H1 (cell line): Measurements from ENCODE around the gene GRIA2. TPM values are rescaled to one million over a fixed set of nuclear protein-coding genes. Genes with fewer than 3 reads are reported as not detected.

ENCODE experiments used
- CTCF ChIA-PET: fragments of 300-600 bp; sonication (Branson Sonifier 250); formaldehyde crosslinking; loops from one replicate; lab custom pipeline; 2021; ENCODE audit not compliant: partially characterized antibody; lab: Charles Lee
- POLR2A ChIA-PET: fragments of 300-600 bp; sonication (Branson Sonifier 250); formaldehyde crosslinking; loops from one replicate; lab custom pipeline; 2021; ENCODE audit warnings: inconsistent platforms; ENCODE audit not compliant: partially characterized antibody; lab: Charles Lee
- DNase-seq, 2 experiments: peaks; one replicate each; pipeline versions ENCODE4 v3.0.0 to v3.0.0-alpha.2; 2010 to 2022; ENCODE audit warnings: low spot score in 2 of 2, low read depth in 1 of 2, mixed read lengths in 1 of 2
- FAIRE-seq: peaks from 2 replicates; lab custom pipeline; 2011; peaks lifted over from hg19 to GRCh38; lab: Jason Lieb, UNC
- H2AFZ ChIP-seq: 2 replicates; pipeline ENCODE4 v1.8.1; 2012; ENCODE audit warnings: low read length, inconsistent platforms
- H2AK5ac ChIP-seq: 2 replicates; pipeline ENCODE4 v1.6.1; 2013; ENCODE audit warnings: low read depth, low read length
- H2BK120ac ChIP-seq: replicated peaks from 2 replicates; pipeline ENCODE3; 2013; ENCODE audit warnings: low read depth, low read length, inconsistent platforms
- H2BK12ac ChIP-seq: 2 replicates; pipeline ENCODE4 v1.6.1; 2013; ENCODE audit warnings: low read depth, low read length
- H2BK15ac ChIP-seq: 2 replicates; pipeline ENCODE4 v1.6.1; 2013; ENCODE audit warnings: low read length
- H2BK20ac ChIP-seq: 2 replicates; pipeline ENCODE4 v1.6.1; 2013; ENCODE audit warnings: low read length
- H2BK5ac ChIP-seq: 2 replicates; pipeline ENCODE4 v1.6.1; 2013; ENCODE audit warnings: low read depth, low read length
- H3K14ac ChIP-seq: 2 replicates; pipeline ENCODE4 v1.6.1; 2013; ENCODE audit warnings: inconsistent platforms; ENCODE audit not compliant: insufficient read length
- H3K18ac ChIP-seq: 2 replicates; pipeline ENCODE4 v1.6.1; 2013; ENCODE audit warnings: low read length; ENCODE audit errors: extremely low read depth
- H3K23ac ChIP-seq: 2 replicates; pipeline ENCODE4 v1.6.1; 2013; ENCODE audit warnings: inconsistent platforms; ENCODE audit not compliant: insufficient read length
- H3K23me2 ChIP-seq: 2 replicates; pipeline ENCODE4 v1.6.1; 2013; ENCODE audit warnings: low read depth, low read length
- H3K27ac ChIP-seq: 2 replicates; pipeline ENCODE4 v1.6.1; 2011; ENCODE audit warnings: low read depth, low read length, inconsistent platforms
- H3K27me3 ChIP-seq, 4 experiments: replicated peaks in 1 of 4; 1 replicate in 1 of 4; 2 replicates in 3 of 4; pipeline versions ENCODE4 v1.6.1 to v1.8.1; 2011 to 2013; ENCODE audit warnings: low read length in 3 of 4, mild to moderate bottlenecking in 3 of 4, inconsistent platforms in 2 of 4, mixed read lengths in 2 of 4, moderate library complexity in 1 of 4; ENCODE audit not compliant: control insufficient read depth in 3 of 4, insufficient read depth in 3 of 4; ENCODE audit errors: extremely low read depth in 1 of 4
- H3K36me3 ChIP-seq, 4 experiments: 2 replicates each; pipeline versions ENCODE4 v1.6.1 to v1.8.1; 2011 to 2013; ENCODE audit warnings: mild to moderate bottlenecking in 4 of 4, low read length in 3 of 4, moderate library complexity in 2 of 4, control low read depth in 1 of 4, inconsistent platforms in 1 of 4; ENCODE audit not compliant: insufficient read depth in 4 of 4, control insufficient read depth in 2 of 4
- H3K4ac ChIP-seq: replicated peaks from 2 replicates; pipeline ENCODE3; 2013; ENCODE audit warnings: low read length, low read depth, mixed read lengths, inconsistent platforms; ENCODE audit not compliant: insufficient read length
- H3K4me1 ChIP-seq, 4 experiments: replicated peaks in 1 of 4; 1 replicate in 1 of 4; 2 replicates in 3 of 4; pipeline versions ENCODE4 v1.6.1 to v1.8.1; 2011 to 2013; ENCODE audit warnings: low read length in 3 of 4, inconsistent platforms in 2 of 4, mixed read lengths in 1 of 4; ENCODE audit not compliant: insufficient read depth in 4 of 4, control insufficient read depth in 3 of 4
- H3K4me2 ChIP-seq, 2 experiments: 2 replicates each; pipeline versions ENCODE4 v1.6.1 to v1.8.1; 2011 to 2013; ENCODE audit warnings: low read depth in 2 of 2, low read length in 2 of 2, control low read depth in 1 of 2, inconsistent platforms in 1 of 2, mild to moderate bottlenecking in 1 of 2; ENCODE audit not compliant: insufficient read depth in 1 of 2
- H3K4me3 ChIP-seq, 4 experiments: fragments of 200-600, 300-600 bp in 1 of 4; sonication (generic), shearing (Covaris generic), sonication (Bioruptor Twin) in 1 of 4; 2 replicates each; pipeline versions ENCODE4 v1.5.1 to v1.8.1; 2011 to 2016; ENCODE audit warnings: low read length in 4 of 4, low read depth in 3 of 4, control low read depth in 2 of 4, inconsistent platforms in 2 of 4, mild to moderate bottlenecking in 2 of 4, mixed read lengths in 1 of 4, moderate library complexity in 1 of 4; ENCODE audit not compliant: insufficient read depth in 2 of 4; ENCODE audit errors: extremely low read depth in 1 of 4
- H3K56ac ChIP-seq: replicated peaks from 2 replicates; pipeline ENCODE3; 2013; ENCODE audit warnings: low read depth, mild to moderate bottlenecking, mixed read lengths, low read length, inconsistent platforms; ENCODE audit not compliant: insufficient read length
- H3K79me1 ChIP-seq: 2 replicates; pipeline ENCODE4 v1.6.1; 2013; ENCODE audit warnings: low read depth, low read length, control low read depth
- H3K79me2 ChIP-seq, 2 experiments: 2 replicates each; pipeline versions ENCODE4 v1.6.1 to v1.8.1; 2012 to 2013; ENCODE audit warnings: low read length in 2 of 2, mild to moderate bottlenecking in 2 of 2, inconsistent platforms in 1 of 2; ENCODE audit not compliant: insufficient read depth in 2 of 2, control insufficient read depth in 1 of 2
- H3K9ac ChIP-seq, 4 experiments: replicated peaks in 1 of 4; 1 replicate in 1 of 4; 2 replicates in 3 of 4; pipeline versions ENCODE4 v1.6.1 to v1.8.1; 2011 to 2013; ENCODE audit warnings: low read depth in 3 of 4, low read length in 3 of 4, control low read depth in 2 of 4, mild to moderate bottlenecking in 2 of 4, moderate library complexity in 2 of 4, inconsistent platforms in 1 of 4; ENCODE audit errors: extremely low read depth in 1 of 4
- H3K9me3 ChIP-seq, 2 experiments: 2 replicates each; pipeline versions ENCODE4 v1.6.1 to v1.8.1; 2012 to 2013; ENCODE audit warnings: mild to moderate bottlenecking in 2 of 2, moderate library complexity in 2 of 2, control low read depth in 1 of 2, inconsistent platforms in 1 of 2, low read depth in 1 of 2, low read length in 1 of 2, mixed read lengths in 1 of 2; ENCODE audit not compliant: insufficient read depth in 2 of 2
- H4K20me1 ChIP-seq, 2 experiments: replicated peaks in 1 of 2; 2 replicates each; pipeline versions ENCODE3 to v1.8.1; 2011 to 2013; ENCODE audit warnings: inconsistent platforms in 2 of 2, low read length in 2 of 2, mild to moderate bottlenecking in 1 of 2; ENCODE audit not compliant: insufficient read depth in 2 of 2, control insufficient read depth in 1 of 2
- H4K5ac ChIP-seq: 2 replicates; pipeline ENCODE4 v1.6.1; 2013; ENCODE audit warnings: low read length, low read depth, mixed read lengths, inconsistent platforms; ENCODE audit not compliant: insufficient read length
- H4K8ac ChIP-seq: 2 replicates; pipeline ENCODE4 v1.8.0; 2013; ENCODE audit warnings: mild to moderate bottlenecking, moderate library complexity, low read length, inconsistent platforms; ENCODE audit not compliant: insufficient read depth; ENCODE audit errors: extremely low read depth
- H4K91ac ChIP-seq: replicated peaks from 2 replicates; pipeline ENCODE3; 2013; ENCODE audit warnings: low read length, mixed read lengths, inconsistent platforms; ENCODE audit not compliant: insufficient read length
- CTCF ChIP-seq, 3 experiments: IDR thresholded peaks; 1 replicate in 2 of 3; 2 replicates in 1 of 3; pipeline versions ENCODE4 v1.5.1 to v1.6.1; 2011; ENCODE audit warnings: low read length in 3 of 3, mild to moderate bottlenecking in 3 of 3, inconsistent platforms in 2 of 3, low read depth in 1 of 3, moderate library complexity in 1 of 3; ENCODE audit not compliant: insufficient read depth in 1 of 3; ENCODE audit errors: control extremely low read depth in 1 of 3
- WGBS, 2 experiments: shearing (Covaris generic) in 1 of 2; methylation state at CpG; one replicate each; pipeline versions ENCODE4 v1.1.6 to v1.1.7; 2013 to 2015; ENCODE audit warnings: low lambda C conversion rate in 2 of 2, mixed read lengths in 2 of 2, inconsistent platforms in 1 of 2, low coverage in 1 of 2, missing lambda C conversion rate in 1 of 2; ENCODE audit not compliant: insufficient replicate concordance in 2 of 2, insufficient coverage in 1 of 2, insufficient read length in 1 of 2; ENCODE audit errors: extremely low coverage in 1 of 2, missing lambda C conversion rate in 1 of 2; 5-methylcytosine and 5-hydroxymethylcytosine counted together
- polyA plus RNA-seq, 7 experiments: library from polyadenylated mRNA; depleted of rRNA in 3 of 7; stranded (reverse) in 5 of 7; unstranded in 2 of 7; fragments of >200 nt in 5 of 7; fragments of 200-250 nt in 2 of 7; gene quantifications; 1 replicate in 5 of 7; 2 replicates in 1 of 7; 4 replicates in 1 of 7; pipeline versions ENCODE4 v1.2.1 to v1.2.3, GENCODE V29; 2011 to 2013; ENCODE audit warnings: missing spikeins in 2 of 7, mixed read lengths in 2 of 7
- total RNA-seq: library from RNA; stranded (reverse); fragmentation: NEBNext Ultra II Directional; extraction: Animal tissue kit (Norgen Biotek cat#: 25700); gene quantifications from 2 replicates; pipeline ENCODE4 v1.2.1, GENCODE V29; 2021

Gene GRIA2
- total and polyA plus RNA-seq, 2 of the 8 experiments (the other 6 are each of a cell fraction or from before 2014, with no cell fraction given): not detected

- Histone ChIP-seq H2BK5ac (no peak overlapping the region), H3K14ac (no peak overlapping the region), H2BK12ac (no peak overlapping the region), H3K23me2 (no peaks in the 10 kb centered on the region), H3K9me3 (no peaks in the 10 kb centered on the region), H4K20me1 (no peaks in the 10 kb centered on the region), H2AFZ (no peak overlapping the region), H3K27me3 (no peaks in the 10 kb centered on the region), H3K9ac (no peak overlapping the region), H2BK20ac (no peak overlapping the region), H3K23ac (no peak overlapping the region), H4K5ac (no peak overlapping the region), H3K56ac (no peak overlapping the region), H3K4me3 (no peak overlapping the region), H3K36me3 (no peaks in the 10 kb centered on the region)
- ChIA-PET CTCF (interaction anchor here (1.2 to 1.7 kb wide), 2 partner anchors 14 to 83 kb away, joined by 3 to 5 read pairs; no protein-coding TSS in a partner anchor), POLR2A (no interaction called here)
- DNase-seq (no peak), FAIRE-seq (no peak)
- TF ChIP-seq CTCF (IDR thresholded peaks at IDR 0.05; ENCODE audit: control extremely low read depth in 1 of 3, insufficient read depth in 1 of 3, low read depth in 1 of 3, low read length in 3 of 3): no peak
- TF ChIP-seq, all 59 proteins: peak for 0
- no peak overlapping the region for H3K4me2 ChIP-seq
- no peak overlapping the region for H2BK15ac ChIP-seq
- no peaks in the 10 kb centered on the region for H3K4me1 ChIP-seq
- H3K4ac ChIP-seq: no peak overlapping the region
- H4K91ac ChIP-seq: no peak overlapping the region
- H3K18ac ChIP-seq: no peak overlapping the region
- H4K8ac ChIP-seq: no peak overlapping the region
- 94% methylated on average over 5 of the region's 5 CpGs; no CpG with 5 or more reads in 1 of the 2 experiments for WGBS, 2 experiments
- H3K79me1 ChIP-seq: no peaks in the 10 kb centered on the region
- no peak overlapping the region for H2BK120ac ChIP-seq
- no peak overlapping the region for H3K27ac ChIP-seq
- H2AK5ac ChIP-seq: no peak overlapping the region
- no peaks in the 10 kb centered on the region for H3K79me2 ChIP-seq
Observed at GRCh38 chr4:157304769-157305168, 84.2 kb downstream of the GRIA2 start.
